Endothelial cell of umbilical vein (primary cell): Measurements from ENCODE around the gene KRT81. TPM values are rescaled to one million over a fixed set of nuclear protein-coding genes. Genes with fewer than 3 reads are reported as not detected.

Experiments
- BruUV-seq: library from RNA; stranded (reverse); fragments of 400-500 nt; replicated peaks from 2 replicates; lab custom pipeline; 2021; lab: Mats Ljungman, UMichigan
- CTCF ChIA-PET: fragments of 300-600, 350-600 bp; sonication (Branson Sonifier 250); formaldehyde crosslinking; loops from one replicate; lab custom pipeline; 2021; ENCODE audit warnings: antibody characterized with exemption, inconsistent platforms; lab: Charles Lee
- POLR2A ChIA-PET: fragments of 300-600, 350-600 bp; sonication (Branson Sonifier 250); formaldehyde crosslinking; loops from one replicate; lab custom pipeline; 2021; ENCODE audit warnings: antibody characterized with exemption, inconsistent platforms; lab: Charles Lee
- DNase-seq: peaks from one replicate; pipeline ENCODE4 v3.0.0-alpha.2; 2011; ENCODE audit warnings: low read depth, low spot score
- FAIRE-seq: peaks from 2 replicates; lab custom pipeline; 2011; peaks lifted over from hg19 to GRCh38; lab: Jason Lieb, UNC
- H2AFZ ChIP-seq: 2 replicates; pipeline ENCODE4 v1.6.0; 2012; ENCODE audit warnings: low read depth, low read length, control low read depth, inconsistent platforms
- H3K27ac ChIP-seq: 2 replicates; pipeline ENCODE4 v1.5.1; 2011; ENCODE audit warnings: low read depth, mild to moderate bottlenecking, control low read depth, low read length, moderate library complexity; ENCODE audit not compliant: insufficient read depth
- H3K27me3 ChIP-seq, 2 experiments: 2 replicates each; pipeline versions ENCODE4 v1.6.0 to v1.6.1; 2011; ENCODE audit warnings: low read length in 2 of 2, mixed read lengths in 1 of 2; ENCODE audit not compliant: control insufficient read depth in 2 of 2, insufficient read depth in 2 of 2
- H3K36me3 ChIP-seq, 2 experiments: 2 replicates in 1 of 2; 3 replicates in 1 of 2; pipeline ENCODE4 v1.5.1; 2011; ENCODE audit warnings: low read length in 2 of 2, mild to moderate bottlenecking in 1 of 2, moderate library complexity in 1 of 2; ENCODE audit not compliant: control insufficient read depth in 2 of 2, insufficient read depth in 2 of 2; ENCODE audit errors: extremely low read depth in 1 of 2
- H3K4me1 ChIP-seq: 3 replicates; pipeline ENCODE4 v1.5.1; 2011; ENCODE audit warnings: mild to moderate bottlenecking, low read length; ENCODE audit not compliant: control insufficient read depth, insufficient read depth; ENCODE audit errors: extremely low read depth
- H3K4me2 ChIP-seq: 2 replicates; pipeline ENCODE4 v1.6.1; 2011; ENCODE audit warnings: low read length, control low read depth, mixed read lengths; ENCODE audit not compliant: insufficient read depth
- H3K4me3 ChIP-seq, 3 experiments: fragments of 200-600 bp in 1 of 3; sonication (generic), shearing (Covaris generic) in 1 of 3; replicated peaks in 1 of 3; 2 replicates each; pipeline ENCODE4 v1.5.1; 2011 to 2016; ENCODE audit warnings: control low read depth in 3 of 3, low read length in 3 of 3, mild to moderate bottlenecking in 2 of 3, inconsistent platforms in 1 of 3, low read depth in 1 of 3, moderate library complexity in 1 of 3; ENCODE audit not compliant: insufficient read depth in 1 of 3
- H3K79me2 ChIP-seq: 2 replicates; pipeline ENCODE4 v1.6.0; 2012; ENCODE audit warnings: low read length, inconsistent platforms; ENCODE audit not compliant: control insufficient read depth, insufficient read depth
- H3K9ac ChIP-seq: replicated peaks from 2 replicates; pipeline ENCODE3; 2011; ENCODE audit warnings: low read length, control low read depth; ENCODE audit not compliant: insufficient read depth; ENCODE audit errors: extremely low read depth
- H3K9me1 ChIP-seq: replicated peaks from 3 replicates; pipeline ENCODE4 v1.6.0; 2011; ENCODE audit warnings: mild to moderate bottlenecking, low read length; ENCODE audit not compliant: control insufficient read depth, insufficient read depth; ENCODE audit errors: extremely low read depth
- H3K9me3 ChIP-seq: replicated peaks from 2 replicates; pipeline ENCODE4 v1.5.1; 2012; ENCODE audit warnings: low read length, inconsistent platforms; ENCODE audit not compliant: control insufficient read depth, insufficient read depth
- H4K20me1 ChIP-seq: replicated peaks from 2 replicates; pipeline ENCODE3; 2011; ENCODE audit warnings: mild to moderate bottlenecking, low read length; ENCODE audit not compliant: control insufficient read depth, insufficient read depth; ENCODE audit errors: extremely low read depth
- JUN ChIP-seq: IDR thresholded peaks from 2 replicates; pipeline ENCODE4 v1.6.1; 2011; ENCODE audit warnings: borderline replicate concordance, low read depth; ENCODE audit not compliant: insufficient read length, insufficient read depth
- MYC ChIP-seq: IDR thresholded peaks from one replicate; pipeline ENCODE4 v1.6.1; 2011; ENCODE audit warnings: mild to moderate bottlenecking, low read depth, low read length
- POLR2A ChIP-seq: IDR thresholded peaks from 2 replicates; pipeline ENCODE4 v1.6.1; 2012; ENCODE audit warnings: low read depth, mild to moderate bottlenecking, control low read depth, low read length
- dilution Hi-C: fragments of 300-500 bp; cut with MboI; formaldehyde crosslinking; loops from one replicate; pipeline ENCODE4 v1.15.0; 2019; ENCODE audit warnings: low sequenced_read_pairs; ENCODE audit not compliant: extremely low pct_ligation_motif_present
- intact Hi-C: fragments of 100-400 bp; cut with micrococcal nuclease; formaldehyde crosslinking; loops from one replicate; pipeline ENCODE4 v1.10.0; 2022
- polyA plus RNA-seq, 4 experiments: library from polyadenylated mRNA; depleted of rRNA in 3 of 4; stranded (reverse) in 3 of 4; unstranded in 1 of 4; fragments of >200 nt; gene quantifications; 2 replicates each; pipeline versions ENCODE4 v1.2.1 to v1.2.3, GENCODE V29; 2011 to 2012; ENCODE audit warnings: missing spikeins in 1 of 4
- total RNA-seq: library from RNA; stranded (reverse); gene quantifications from 2 replicates; pipeline ENCODE4 v1.2.3, GENCODE V29; 2021

The KRT81 gene
- total and polyA plus RNA-seq, 2 donors (not counting 3 experiments of a cell fraction or from before 2014, with no cell fraction given): not detected

DNA sequence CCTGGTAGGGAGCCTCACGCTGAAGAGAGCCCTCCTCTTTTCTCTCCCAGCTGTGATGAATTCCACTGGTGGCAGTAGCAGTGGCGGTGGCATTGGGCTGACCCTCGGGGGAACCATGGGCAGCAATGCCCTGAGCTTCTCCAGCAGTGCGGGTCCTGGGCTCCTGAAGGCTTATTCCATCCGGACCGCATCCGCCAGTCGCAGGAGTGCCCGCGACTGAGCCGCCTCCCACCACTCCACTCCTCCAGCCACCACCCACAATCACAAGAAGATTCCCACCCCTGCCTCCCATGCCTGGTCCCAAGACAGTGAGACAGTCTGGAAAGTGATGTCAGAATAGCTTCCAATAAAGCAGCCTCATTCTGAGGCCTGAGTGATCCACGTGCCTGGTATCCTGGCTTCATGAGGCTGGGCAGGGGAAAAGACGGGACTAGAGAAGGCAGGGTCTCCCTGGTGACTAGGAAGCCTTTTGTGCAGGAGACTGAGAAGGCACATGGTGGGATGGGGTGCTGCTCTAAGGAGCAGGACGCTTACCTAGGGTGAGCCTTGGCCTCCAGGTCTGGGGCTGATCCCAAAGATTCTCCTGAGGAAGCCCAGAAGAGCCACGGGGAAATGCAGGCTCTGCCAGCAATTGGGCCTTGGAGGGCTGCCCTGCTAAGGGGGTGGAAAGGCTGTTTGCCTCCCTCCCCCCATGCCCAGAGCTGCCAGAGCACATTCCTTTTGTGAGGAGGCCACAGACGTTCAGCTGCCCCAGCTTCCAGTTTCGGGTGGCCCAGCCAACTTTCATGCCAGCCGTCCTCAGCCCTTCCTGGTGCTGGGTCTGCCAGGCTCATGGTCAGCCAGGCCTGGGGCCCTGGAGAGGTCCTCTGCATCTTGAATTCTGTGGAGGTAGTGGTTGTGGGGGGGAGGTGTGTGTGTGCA is 42.5 kb downstream of the KRT81 start:
- Histone ChIP-seq H3K4me2 (no peak overlapping the region), H4K20me1 (no peaks in the 10 kb centered on the region), H3K79me2 (no peaks in the 10 kb centered on the region), H3K9ac (no peak overlapping the region), H2AFZ (no peak overlapping the region), H3K4me3 (no peak overlapping the region), H3K27ac (no peak overlapping the region), H3K4me1 (peaks cover 15% of the 10 kb centered on the region), H3K27me3 (peaks cover 0 to 5% of the 10 kb centered on the region in 2 experiments), H3K36me3 (no peaks in the 10 kb centered on the region), H3K9me1 (no peaks in the 10 kb centered on the region), H3K9me3 (no peaks in the 10 kb centered on the region)
- dilution Hi-C loops: no loop called here
- TF ChIP-seq JUN (no peak), POLR2A (peak; percentile 37)
- ChIA-PET CTCF (interaction anchor here (1.2 to 1.5 kb wide), 3 partner anchors 10 to 63 kb away, joined by 3 read pairs; no protein-coding TSS in a partner anchor), POLR2A (interaction anchor here (0.8 kb wide), 1 partner anchor 65 kb away, joined by 3 read pairs; no protein-coding TSS in a partner anchor)
- intact Hi-C loops: no loop called here
- DNase-seq (no peak), FAIRE-seq (no peak)
- BruUV-seq: no TSS peak

DNA sequence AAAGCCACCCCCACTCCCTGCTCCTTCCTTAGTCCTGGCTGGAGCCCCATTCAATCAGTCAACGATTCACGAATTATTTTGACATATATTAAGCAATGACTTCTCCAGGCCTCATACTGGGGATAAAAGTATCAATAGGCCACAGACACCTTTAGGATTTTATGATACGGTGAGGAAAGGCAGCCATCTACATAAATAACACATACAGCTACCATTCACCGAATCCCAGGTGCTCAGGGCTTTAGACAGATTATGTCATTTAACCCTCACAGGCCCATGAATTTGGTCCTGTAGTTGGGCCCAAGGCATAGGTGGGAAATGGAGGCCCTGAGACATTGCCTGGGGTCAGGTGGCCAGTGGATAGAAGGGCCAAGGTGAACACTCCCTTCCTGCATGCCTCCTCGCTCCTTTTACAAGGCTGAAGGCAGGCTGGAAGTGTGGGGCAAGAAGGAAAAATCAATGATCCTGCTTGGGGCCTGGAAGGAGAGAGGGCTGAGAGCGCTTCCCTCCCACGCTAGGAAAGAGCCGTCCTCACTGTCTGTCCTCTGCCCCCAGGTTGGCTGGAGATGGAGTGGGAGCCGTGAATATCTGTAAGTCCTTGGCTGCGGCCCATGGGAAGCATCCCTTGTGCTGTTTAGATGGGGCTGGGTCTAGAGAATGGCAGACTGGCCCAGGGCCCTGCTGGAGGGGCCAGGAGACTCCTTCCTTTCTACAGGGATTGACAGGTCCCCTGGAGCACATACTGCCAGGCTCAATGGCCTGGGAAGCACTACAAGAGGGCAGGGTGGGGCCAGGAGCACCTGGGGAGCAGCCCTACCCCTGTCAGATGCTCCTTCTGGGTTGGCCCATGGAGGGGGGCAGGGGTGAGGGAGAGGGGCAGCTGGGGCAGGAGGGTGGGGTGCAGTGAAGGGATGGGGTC is 43.5 kb downstream of the KRT81 start:
- no peaks in the 10 kb centered on the region for H4K20me1 ChIP-seq
- H3K9me3 ChIP-seq: no peaks in the 10 kb centered on the region
- BruUV-seq: no TSS peak
- peaks cover 0 to 5% of the 10 kb centered on the region in 2 experiments for H3K27me3 ChIP-seq
- no peak overlapping the region for H3K9ac ChIP-seq
- peaks cover 23% of the 10 kb centered on the region for H3K4me1 ChIP-seq
- no peak overlapping the region for H3K27ac ChIP-seq
- POLR2A ChIA-PET: no interaction called here
- H3K36me3 ChIP-seq: no peaks in the 10 kb centered on the region
- intact Hi-C loops: no loop called here
- no peaks in the 10 kb centered on the region for H3K79me2 ChIP-seq
- CTCF ChIA-PET: interaction anchor here (1.2 to 1.4 kb wide), 2 partner anchors 17 to 31 kb away, joined by 3 to 4 read pairs; no protein-coding TSS in a partner anchor
- FAIRE-seq: no peak
- TF ChIP-seq JUN: no peak
- TF ChIP-seq MYC: no peak
- no peak for TF ChIP-seq POLR2A
- H2AFZ ChIP-seq: no peak overlapping the region
- no peaks in the 10 kb centered on the region for H3K9me1 ChIP-seq
- DNase-seq: no peak
- H3K4me2 ChIP-seq: no peak overlapping the region
- no peak overlapping the region for H3K4me3 ChIP-seq
- dilution Hi-C loops: no loop called here
